CD4-positive, alpha-beta T cell treated with Interleukin-4 for 4 hours (primary cell): ENCODE data around the gene MARVELD2.
A peak's percentile ranks its signal among the peaks of the same experiment; 100 is the strongest.
"Not testable (repeated sequence)": the region's sequence is repeated elsewhere in the genome, so short reads cannot be mapped to it uniquely, and the experiment has no call there.

Experiments
- DNase-seq: peaks from one replicate; pipeline ENCODE4 v3.0.0-alpha.2; 2020

Gene MARVELD2, protein sequence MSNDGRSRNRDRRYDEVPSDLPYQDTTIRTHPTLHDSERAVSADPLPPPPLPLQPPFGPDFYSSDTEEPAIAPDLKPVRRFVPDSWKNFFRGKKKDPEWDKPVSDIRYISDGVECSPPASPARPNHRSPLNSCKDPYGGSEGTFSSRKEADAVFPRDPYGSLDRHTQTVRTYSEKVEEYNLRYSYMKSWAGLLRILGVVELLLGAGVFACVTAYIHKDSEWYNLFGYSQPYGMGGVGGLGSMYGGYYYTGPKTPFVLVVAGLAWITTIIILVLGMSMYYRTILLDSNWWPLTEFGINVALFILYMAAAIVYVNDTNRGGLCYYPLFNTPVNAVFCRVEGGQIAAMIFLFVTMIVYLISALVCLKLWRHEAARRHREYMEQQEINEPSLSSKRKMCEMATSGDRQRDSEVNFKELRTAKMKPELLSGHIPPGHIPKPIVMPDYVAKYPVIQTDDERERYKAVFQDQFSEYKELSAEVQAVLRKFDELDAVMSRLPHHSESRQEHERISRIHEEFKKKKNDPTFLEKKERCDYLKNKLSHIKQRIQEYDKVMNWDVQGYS

DNA sequence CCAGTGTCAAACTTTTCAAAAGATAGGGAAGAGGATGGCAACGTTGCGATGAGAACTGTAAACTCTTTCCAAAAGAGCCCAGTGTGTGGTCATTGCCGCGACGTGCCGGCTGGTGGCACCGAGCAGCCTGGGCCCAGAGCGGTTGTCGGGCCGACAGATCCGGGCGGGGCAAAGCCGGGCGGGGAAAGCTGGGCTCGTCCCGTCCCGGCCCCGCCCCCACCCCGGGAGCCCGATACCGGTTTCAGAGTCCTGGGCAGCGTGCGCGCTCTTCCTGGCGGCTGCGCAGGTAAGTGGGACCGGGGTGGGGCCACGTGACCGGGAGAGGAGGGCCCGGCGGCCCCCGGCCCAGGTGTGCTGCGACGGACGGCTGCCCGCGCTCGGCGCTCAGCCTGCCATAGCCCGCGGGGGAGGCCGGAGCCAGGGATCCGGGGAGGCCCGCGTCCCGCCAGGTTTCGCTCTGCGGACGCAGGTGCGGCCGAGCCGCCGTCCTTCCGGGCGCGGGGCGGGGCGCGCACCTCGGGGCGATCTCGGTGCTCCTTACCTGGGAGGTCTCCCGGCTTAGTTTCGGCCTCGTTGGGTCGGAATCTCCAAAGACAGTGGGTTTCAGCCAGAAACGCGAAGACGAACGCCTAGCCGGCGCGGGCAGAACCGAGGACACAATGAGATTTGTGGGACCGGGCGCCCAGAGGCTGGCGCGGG is at the start of gene MARVELD2:
Gene MARVELD2 (plus strand): TSS at position 232 of the 699 bp plus-strand sequence. CDS start 4,270 bp downstream, outside the sequence.
- peak; percentile 33 for DNase-seq

- no peak for DNase-seq
Observed at GRCh38 chr5:69367697-69368279, 47.1 kb upstream of the MARVELD2 start.

- peak; percentile 5 for DNase-seq
Observed at GRCh38 chr5:69368458-69369339, 46.2 kb upstream of the MARVELD2 start.

DNA sequence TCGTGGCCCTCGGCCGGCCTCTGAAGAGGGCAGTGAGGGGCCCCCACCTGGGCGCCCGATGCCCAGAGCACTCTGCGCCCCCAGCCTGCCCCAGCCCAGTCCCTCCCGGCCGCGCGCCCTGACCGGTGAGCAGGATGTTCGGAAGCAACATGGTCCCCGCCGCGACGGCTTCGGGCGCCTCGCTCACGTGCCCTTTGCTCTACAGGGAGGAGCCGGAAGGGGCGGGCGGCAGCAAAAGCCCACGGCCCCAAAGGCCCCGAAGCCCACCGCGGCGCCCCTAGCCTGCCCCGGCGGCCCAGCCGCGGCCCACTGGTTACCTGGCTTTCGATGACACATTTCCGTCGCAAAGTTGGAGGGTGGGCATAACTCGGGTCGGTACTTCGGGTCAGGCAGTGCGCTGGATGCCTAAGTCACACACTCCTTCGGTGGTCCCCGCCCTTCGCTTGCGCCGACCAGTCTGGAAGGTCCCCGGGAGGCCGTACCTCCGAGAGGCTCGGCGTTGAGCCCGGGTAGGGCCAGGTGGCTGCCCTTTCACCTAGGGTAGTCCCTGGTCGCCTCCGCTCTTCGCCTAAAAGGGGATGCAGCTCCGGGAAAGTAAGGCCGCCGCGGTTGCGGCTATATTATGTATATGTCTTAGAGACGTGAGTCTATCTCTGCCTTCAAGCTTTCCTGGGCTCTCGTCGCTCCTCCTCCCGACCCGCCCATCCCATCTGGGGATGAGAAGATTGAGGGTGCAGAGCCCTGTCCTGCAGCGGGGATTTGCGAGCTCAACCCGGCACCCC is 45.4 kb upstream of the MARVELD2 start, which contains the start of the genes AK6, RAD17 and TAF9:
Gene AK6 (minus strand): TSS at position 181 of the 782 bp plus-strand sequence. CDS start 30 bp downstream, at position 151.
Gene RAD17 (plus strand): TSS at position 479 of the 782 bp plus-strand sequence. CDS start 2,391 bp downstream, outside the sequence.
Gene TAF9 (minus strand): TSS at position 181 of the 782 bp plus-strand sequence. CDS start 3,783 bp downstream, outside the sequence.
- peak; percentile 89 for DNase-seq

DNA sequence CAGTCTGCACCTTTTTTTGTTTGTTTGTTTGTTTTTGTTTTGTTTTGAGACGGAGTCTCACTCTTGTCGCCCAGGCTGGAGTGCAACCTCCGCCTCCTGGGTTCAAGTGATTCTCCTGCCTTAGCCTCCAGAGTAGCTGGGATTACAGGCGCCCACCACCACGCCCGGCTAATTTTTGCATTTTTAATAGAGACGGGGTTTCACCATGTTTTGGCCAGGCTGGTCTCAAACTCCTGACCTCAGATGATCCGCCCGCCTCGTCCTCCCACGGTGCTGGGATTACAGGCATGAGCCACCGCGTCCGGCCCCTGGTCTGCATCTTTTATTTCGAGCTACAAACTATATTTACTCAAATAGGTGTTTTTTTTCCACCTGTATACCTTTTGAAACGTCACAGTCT is 44.6 kb upstream of the MARVELD2 start:
- DNase-seq, result not testable (repeated sequence)

DNA sequence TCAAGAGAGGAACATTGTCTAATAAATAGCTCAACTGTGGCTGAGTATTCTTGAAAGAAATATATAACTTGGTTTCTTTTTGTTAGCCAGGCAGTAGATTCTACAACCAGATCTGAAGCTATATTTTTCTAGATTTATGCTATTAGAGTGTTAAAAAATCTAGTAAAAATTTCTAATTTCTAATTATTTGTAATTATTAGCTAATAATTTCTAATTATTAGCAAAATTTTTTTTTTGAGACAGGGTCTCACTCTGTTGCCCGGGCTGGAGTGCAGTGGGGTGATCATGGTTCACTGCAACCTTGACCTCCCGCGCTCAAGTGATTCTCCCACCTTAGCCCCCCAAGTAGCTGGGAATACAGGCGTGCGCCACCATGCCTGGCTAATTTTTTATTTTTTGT is 42.5 kb upstream of the MARVELD2 start:
- DNase-seq, result no peak

DNA sequence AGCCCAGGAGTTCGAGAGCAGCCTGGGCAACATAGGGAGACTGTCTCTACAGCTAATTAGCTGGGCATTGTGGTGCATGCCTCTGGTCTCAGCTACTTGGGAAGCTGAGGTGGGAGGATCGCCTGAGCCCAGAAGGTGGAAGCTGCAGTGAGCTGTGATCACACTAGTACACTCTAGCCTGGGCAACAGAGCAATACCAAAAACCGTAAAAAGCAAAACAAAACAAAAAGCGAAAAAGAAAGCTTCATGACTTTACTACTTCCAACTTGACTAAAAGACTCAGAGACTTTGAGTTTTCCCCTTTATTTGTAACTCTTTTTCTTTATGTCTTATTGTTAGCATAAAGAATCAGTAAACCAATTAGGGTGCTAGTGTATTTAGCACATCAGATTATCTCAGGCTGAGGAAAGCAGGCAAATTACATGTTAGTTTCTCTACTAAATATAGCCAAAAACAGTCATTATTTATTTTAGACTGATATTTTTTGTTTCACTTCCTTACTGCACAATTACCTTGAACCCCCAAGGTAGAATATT is 39.9 kb upstream of the MARVELD2 start:
- no peak for DNase-seq

DNA sequence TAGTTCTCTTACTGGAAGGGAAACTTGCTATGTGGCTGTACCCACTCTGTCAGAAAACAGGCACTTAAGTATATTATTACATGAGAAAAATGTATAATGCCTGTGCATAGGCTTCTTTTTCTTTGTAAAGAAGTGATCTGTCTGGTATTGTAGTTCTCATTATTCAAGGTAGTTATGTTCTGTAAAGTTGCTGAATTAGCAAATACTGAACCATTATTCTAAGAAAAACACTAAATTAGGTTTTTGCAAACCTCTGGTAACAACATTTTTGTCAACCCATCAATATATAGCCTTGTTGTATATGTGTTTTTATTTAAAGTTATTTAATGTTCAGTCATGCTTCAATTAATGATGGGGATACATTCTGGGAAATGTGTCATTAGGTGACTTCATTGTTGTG is 36.5 kb upstream of the MARVELD2 start:
- no peak for DNase-seq

- no peak for DNase-seq
Observed at GRCh38 chr5:69404659-69405330, 10.1 kb upstream of the MARVELD2 start.

GRCh38 chr5:69415584-69415958 is 655 bp downstream of the MARVELD2 start:
- DNase-seq, result no peak

GRCh38 chr5:69416180-69416579 is 1.3 kb downstream of the MARVELD2 start:
- no peak for DNase-seq

GRCh38 chr5:69416699-69417098 is 1.8 kb downstream of the MARVELD2 start:
- DNase-seq, result no peak

DNA sequence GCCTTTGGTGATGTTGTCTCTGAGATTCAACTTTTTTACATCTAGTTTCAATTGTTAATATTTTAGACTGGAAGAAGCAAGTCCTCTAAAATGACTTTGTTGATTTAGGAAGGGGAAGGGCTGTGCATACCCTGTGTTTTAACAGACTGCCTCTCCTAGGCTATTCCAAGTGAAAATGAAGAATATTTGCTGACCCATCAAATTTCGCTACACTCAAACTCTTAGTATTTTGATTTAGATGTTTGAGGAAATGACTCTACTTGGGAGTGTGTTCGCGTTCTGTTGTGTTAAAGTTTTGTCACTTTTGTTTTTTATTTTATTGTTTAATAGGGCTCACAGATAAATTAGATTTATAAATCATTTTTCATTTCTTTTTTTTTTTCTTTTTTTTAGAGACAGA is 3.6 kb downstream of the MARVELD2 start:
- DNase-seq, result no peak

DNA sequence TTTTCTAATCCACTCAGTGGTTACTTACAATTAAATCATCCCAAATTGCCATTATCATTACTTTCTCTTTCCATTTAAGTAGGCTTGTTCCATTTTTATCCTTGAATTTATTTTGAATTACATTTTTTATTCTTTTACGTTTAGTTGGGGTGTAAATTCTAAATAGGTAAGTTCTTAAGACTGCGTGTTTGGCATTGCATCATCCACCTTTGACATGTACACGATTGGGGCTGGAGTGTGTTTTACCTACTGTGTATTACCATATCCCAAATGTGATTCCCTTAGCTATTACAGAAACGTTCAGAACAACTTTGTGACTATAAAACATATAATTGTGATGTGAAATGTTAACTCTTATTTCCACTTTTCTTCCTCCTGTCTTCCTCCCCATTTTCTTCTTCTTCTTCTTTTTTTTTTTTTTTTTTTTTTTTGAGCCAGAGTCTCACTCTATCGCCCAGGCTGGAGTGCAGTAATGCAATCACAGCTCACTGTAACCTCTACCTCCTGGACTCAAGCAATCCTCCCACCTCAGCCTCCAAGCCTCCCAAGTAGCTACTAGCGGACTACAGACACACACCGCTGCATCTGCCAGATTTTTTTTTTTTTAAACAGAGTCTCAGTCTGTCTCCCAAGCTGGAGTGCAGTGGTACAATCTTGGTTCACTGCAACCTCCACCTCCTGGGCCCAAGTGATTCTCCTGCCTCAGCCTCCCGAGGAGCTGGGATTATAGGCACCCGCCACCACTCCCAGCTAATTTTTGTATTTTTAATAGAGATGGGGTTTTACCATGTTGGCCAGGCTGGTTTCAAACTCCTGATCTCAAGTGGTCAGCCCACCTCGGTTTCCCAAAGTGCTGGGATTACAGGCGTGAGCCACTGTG is 16.7 kb downstream of the MARVELD2 start:
- DNase-seq, result no peak

DNA sequence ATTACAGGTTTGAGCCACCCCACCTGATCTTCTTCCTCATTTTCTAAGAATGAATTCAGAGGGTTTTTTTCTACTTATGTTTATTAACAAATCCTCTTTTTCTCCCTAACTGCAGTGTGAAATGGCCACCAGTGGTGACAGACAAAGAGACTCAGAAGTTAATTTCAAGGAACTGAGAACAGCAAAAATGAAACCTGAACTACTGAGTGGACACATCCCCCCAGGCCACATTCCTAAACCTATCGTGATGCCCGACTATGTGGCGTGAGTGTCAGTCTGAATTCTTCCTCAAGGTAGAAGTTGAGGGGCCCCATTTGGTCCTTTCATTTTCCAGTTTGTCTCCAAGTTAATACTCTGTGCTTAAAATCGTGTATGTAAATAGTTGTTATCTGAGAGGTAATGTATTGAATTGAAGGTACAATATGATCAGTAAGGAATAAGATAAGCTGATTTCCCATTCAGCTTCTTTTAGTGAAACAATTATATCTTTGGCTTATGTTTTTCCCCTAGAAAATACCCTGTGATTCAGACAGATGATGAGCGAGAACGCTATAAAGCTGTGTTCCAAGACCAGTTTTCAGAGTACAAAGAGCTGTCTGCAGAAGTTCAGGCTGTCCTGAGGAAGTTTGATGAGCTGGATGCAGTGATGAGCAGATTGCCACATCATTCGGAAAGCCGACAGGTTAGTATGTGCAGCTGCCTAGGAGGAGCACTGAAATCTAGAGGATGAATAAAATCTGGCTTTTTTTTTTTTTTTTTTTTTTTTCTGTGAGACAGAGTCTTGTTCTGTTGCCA is 17.7 kb downstream of the MARVELD2 start:
- no peak for DNase-seq

DNA sequence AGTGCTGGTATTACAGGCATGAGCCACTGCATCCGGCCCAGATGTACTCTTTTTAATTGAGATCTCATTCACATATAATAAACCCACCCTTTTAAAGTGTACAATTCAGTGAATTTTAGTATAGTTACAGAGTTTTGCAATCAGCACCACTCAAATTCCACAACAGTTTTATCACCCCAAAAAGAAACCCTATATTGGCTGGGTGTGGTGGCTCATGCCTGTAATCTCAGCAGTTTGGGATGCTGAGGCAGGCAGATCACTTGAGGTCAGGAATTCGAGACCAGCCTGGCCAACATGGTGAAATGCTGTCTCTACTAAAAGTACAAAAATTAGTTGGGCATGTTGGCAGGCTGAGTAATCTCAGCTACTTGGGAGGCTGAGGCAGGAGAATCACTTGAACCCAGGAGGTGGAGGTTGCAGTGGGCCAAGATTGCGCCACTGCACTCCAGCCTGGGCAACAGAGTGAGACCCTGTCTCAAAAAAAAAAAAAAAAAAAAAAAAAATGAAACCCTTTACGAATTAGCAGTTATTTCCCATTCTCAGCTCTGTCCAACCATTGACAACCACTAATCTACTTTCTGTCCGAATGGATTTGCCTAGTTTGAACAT is 20.5 kb downstream of the MARVELD2 start:
- DNase-seq, result not testable (repeated sequence)

DNA sequence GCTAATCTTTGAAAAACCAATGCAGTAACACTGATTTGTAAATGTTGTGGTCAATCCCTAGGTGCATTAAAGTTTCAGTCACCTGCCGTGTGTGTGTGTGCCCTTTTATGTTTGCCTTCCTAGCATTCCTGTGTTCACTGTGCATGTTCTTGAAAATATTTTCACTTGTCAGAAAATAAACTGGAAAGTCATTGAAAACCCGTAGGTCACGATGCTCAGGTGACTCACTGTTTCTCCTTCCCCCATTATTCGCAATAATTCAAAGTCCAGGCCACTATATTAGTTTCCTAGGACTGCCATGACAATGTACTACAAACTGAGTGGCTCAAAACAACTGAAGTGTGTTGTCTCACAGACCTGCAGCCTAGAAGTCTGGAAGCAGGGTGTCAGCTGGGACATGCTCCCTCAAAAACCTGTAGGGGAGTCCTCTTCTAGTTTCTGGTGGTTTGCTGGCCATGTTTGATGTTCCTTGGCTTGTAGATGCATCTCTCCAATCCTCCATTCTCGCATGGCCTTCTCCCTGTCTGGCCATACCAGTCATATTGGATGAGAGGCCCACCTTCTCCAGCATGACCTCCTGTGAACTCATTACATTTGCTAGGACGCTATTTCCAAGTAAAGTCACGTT is 29.3 kb downstream of the MARVELD2 start:
- DNase-seq, result no peak
